GM23248 (cell line): ENCODE data around the gene TMEM181. TPM values are rescaled to one million over a fixed set of nuclear protein-coding genes. Genes with fewer than 3 reads are reported as not detected.
A peak's percentile ranks its signal among the peaks of the same experiment; 100 is the strongest.
"Not testable (repeated sequence)": the region's sequence is repeated elsewhere in the genome, so short reads cannot be mapped to it uniquely, and the experiment has no call there.

Experiments
- DNase-seq: peaks from one replicate; pipeline ENCODE4 v3.0.0-alpha.2; 2015
- H2AFZ ChIP-seq: fragments of 200-600 bp; sonication (generic); 2 replicates; pipeline ENCODE4 v1.6.1; 2016; ENCODE audit warnings: antibody characterized with exemption
- H3F3A ChIP-seq: fragments of 200-600 bp; sonication (generic); 2 replicates; pipeline ENCODE4 v1.6.1; 2016; ENCODE audit warnings: mild to moderate bottlenecking, antibody characterized with exemption, mixed run types; ENCODE audit not compliant: insufficient read depth
- H3K27ac ChIP-seq: fragments of 200-600 bp; sonication (generic); 2 replicates; pipeline ENCODE4 v1.5.1; 2016; ENCODE audit warnings: mild to moderate bottlenecking
- H3K27me3 ChIP-seq: fragments of 200-600 bp; sonication (generic); replicated peaks from 2 replicates; pipeline ENCODE4 v1.6.1; 2016; ENCODE audit warnings: mild to moderate bottlenecking; ENCODE audit not compliant: insufficient read depth
- H3K36me3 ChIP-seq: fragments of 200-600 bp; sonication (generic); 2 replicates; pipeline ENCODE4 v1.6.1; 2016; ENCODE audit warnings: low read depth, mild to moderate bottlenecking
- H3K4me1 ChIP-seq: fragments of 200-600 bp; sonication (generic); 2 replicates; pipeline ENCODE4 v1.6.1; 2016; ENCODE audit warnings: mild to moderate bottlenecking; ENCODE audit not compliant: insufficient read depth
- H3K4me2 ChIP-seq: fragments of 200-600 bp; sonication (generic); one replicate; pipeline ENCODE4 v1.6.1; 2016; ENCODE audit warnings: mild to moderate bottlenecking; ENCODE audit not compliant: unreplicated experiment
- H3K4me3 ChIP-seq: fragments of 200-600 bp; sonication (generic); 2 replicates; pipeline ENCODE4 v1.5.1; 2016; ENCODE audit warnings: mild to moderate bottlenecking
- H3K79me2 ChIP-seq: fragments of 200-600 bp; sonication (generic); 2 replicates; pipeline ENCODE4 v1.6.1; 2016; ENCODE audit warnings: mild to moderate bottlenecking; ENCODE audit not compliant: insufficient read depth
- H3K9ac ChIP-seq: fragments of 200-600 bp; sonication (generic); 2 replicates; pipeline ENCODE4 v1.6.1; 2016; ENCODE audit warnings: mild to moderate bottlenecking
- H3K9me2 ChIP-seq: fragments of 200-600 bp; sonication (generic); 2 replicates; pipeline ENCODE4 v1.6.1; 2016; ENCODE audit warnings: mixed run types, mild to moderate bottlenecking, moderate library complexity; ENCODE audit not compliant: insufficient read depth
- H3K9me3 ChIP-seq: fragments of 200-600 bp; sonication (generic); one replicate; pipeline ENCODE4 v1.6.1; 2017; ENCODE audit warnings: low read depth
- H4K20me1 ChIP-seq: fragments of 200-600 bp; sonication (generic); 2 replicates; pipeline ENCODE4 v1.6.0; 2016; ENCODE audit not compliant: insufficient read depth
- EZH2 ChIP-seq: fragments of 200-600 bp; sonication (generic); IDR thresholded peaks from 2 replicates; pipeline ENCODE4 v1.6.1; 2018; ENCODE audit warnings: antibody characterized with exemption, mild to moderate bottlenecking; ENCODE audit not compliant: insufficient read depth, poor library complexity, severe bottlenecking
- EZH2phosphoT487 ChIP-seq: fragments of 200-600 bp; sonication (generic); IDR thresholded peaks from 2 replicates; pipeline ENCODE4 v1.6.1; 2018; ENCODE audit warnings: antibody characterized with exemption, moderate library complexity, mild to moderate bottlenecking, low read depth; ENCODE audit not compliant: insufficient read depth
- WGBS, 2 experiments: methylation state at CpG; one replicate each; pipeline ENCODE4 v1.1.6; 2015 to 2017; ENCODE audit warnings: low lambda C conversion rate in 2 of 2, low coverage in 1 of 2; ENCODE audit errors: missing lambda C conversion rate in 2 of 2; 5-methylcytosine and 5-hydroxymethylcytosine counted together
- in situ Hi-C: fragments of 300-500 bp; cut with MboI; formaldehyde crosslinking; loops from 2 replicates; pipeline ENCODE4 v1.15.0; 2020
- polyA plus RNA-seq: library from polyadenylated mRNA; unstranded; fragments of >200 nt; fragmentation: Nextera tagmentation; extraction: Ambion mirVana; gene quantifications from 2 replicates; pipeline ENCODE4 v1.2.1, GENCODE V29; 2016
- total RNA-seq: library from RNA; depleted of rRNA; stranded (reverse); fragments of >200 nt; shearing (Covaris generic); gene quantifications from 2 replicates; pipeline ENCODE4 v1.2.3, GENCODE V29; 2014

TMEM181 gene
- total and polyA plus RNA-seq, 2 experiments from 2014 or later = 30.7 to 52.6 TPM

- Histone ChIP-seq H3F3A (no peaks in the 10 kb centered on the region), H2AFZ (no peak overlapping the region), H3K27me3 (no peaks in the 10 kb centered on the region), H3K9me3 (no peaks in the 10 kb centered on the region), H3K79me2 (no peaks in the 10 kb centered on the region), H3K36me3 (no peaks in the 10 kb centered on the region), H3K4me1 (peaks cover 8% of the 10 kb centered on the region; the same call in 1 of the 2 replicates), H3K4me3 (no peak overlapping the region), H3K9ac (no peak overlapping the region), H3K9me2 (no peaks in the 10 kb centered on the region), H3K4me2 (no peak overlapping the region), H4K20me1 (no peaks in the 10 kb centered on the region), H3K27ac (no peak overlapping the region)
- WGBS, 2 experiments = 69 to 76% methylated on average over 7 of the region's 7 CpGs
- peak; percentile 25 for DNase-seq
- in situ Hi-C loops = no loop called here
- no peak for TF ChIP-seq EZH2
- TF ChIP-seq EZH2phosphoT487 = no peak
These were observed 109.5 kb downstream of the TMEM181 start for GRCh38 chr6:158669145-158670035.

GRCh38 chr6:158672119-158672518 lies 112.2 kb downstream of the TMEM181 start:
- DNase-seq, H2AFZ ChIP-seq, H3K4me3 ChIP-seq, H3K9me3 ChIP-seq, H3K9ac ChIP-seq, H3K27ac ChIP-seq, H3K36me3 ChIP-seq, H3K27me3 ChIP-seq, H3K79me2 ChIP-seq, H4K20me1 ChIP-seq, H3K9me2 ChIP-seq, H3K4me2 ChIP-seq, in situ Hi-C loops, H3F3A ChIP-seq, H3K4me1 ChIP-seq: not testable (repeated sequence)
- 83 to 84% methylated on average over 8 of the region's 8 CpGs for WGBS, 2 experiments

GRCh38 chr6:158672726-158673125 lies 112.8 kb downstream of the TMEM181 start:
- H3K4me2 ChIP-seq = no peak overlapping the region
- H3K4me3 ChIP-seq = no peak overlapping the region
- H3F3A ChIP-seq = no peaks in the 10 kb centered on the region
- H2AFZ ChIP-seq = no peak overlapping the region
- 96 to 98% methylated on average over 6 of the region's 6 CpGs for WGBS, 2 experiments
- no peak overlapping the region for H3K27ac ChIP-seq
- DNase-seq = no peak
- in situ Hi-C loops = no loop called here
- TF ChIP-seq EZH2phosphoT487 (no peak), EZH2 (no peak)
- no peaks in the 10 kb centered on the region for H3K9me2 ChIP-seq
- no peaks in the 10 kb centered on the region for H3K36me3 ChIP-seq
- no peaks in the 10 kb centered on the region for H3K4me1 ChIP-seq
- H3K9ac ChIP-seq = no peak overlapping the region
- H3K27me3 ChIP-seq = no peaks in the 10 kb centered on the region
- no peaks in the 10 kb centered on the region for H3K9me3 ChIP-seq
- no peaks in the 10 kb centered on the region for H3K79me2 ChIP-seq
- no peaks in the 10 kb centered on the region for H4K20me1 ChIP-seq

DNA sequence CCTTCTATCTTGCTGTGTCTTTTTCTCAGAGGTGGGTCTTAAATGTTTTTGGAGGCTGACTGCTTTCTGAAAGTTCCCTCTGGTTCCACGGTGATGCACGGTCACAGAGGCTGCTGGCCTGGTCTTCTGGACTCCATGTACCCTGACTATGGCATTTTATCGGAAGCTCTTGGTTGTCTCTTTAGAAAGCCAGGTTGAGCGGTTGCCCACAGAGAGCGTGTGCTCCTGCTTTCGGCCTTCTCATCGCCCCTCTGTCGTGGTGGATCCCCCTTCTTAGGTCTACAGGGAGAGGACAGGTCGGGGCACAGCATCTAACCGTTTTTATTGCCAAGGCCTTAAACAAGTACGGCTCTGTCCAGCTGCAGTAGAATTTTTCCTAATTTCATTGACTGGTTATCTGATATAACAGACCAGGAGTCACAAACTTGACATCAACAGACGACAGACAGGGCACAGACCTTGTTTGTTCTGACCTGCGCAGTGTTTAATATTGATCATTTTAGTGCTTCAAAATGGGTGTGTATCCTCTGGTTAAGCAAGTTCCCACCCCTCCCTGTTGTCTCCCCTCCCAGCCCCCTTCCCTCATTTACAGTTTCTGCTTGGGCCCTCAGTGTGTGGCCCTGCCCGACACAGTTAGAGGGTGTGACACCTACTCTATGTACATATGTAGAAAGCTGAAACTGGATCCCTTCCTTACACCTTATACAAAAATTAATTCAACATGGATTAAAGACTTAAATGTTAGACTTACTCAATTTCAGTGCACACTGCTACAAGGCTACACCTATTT lies 114.6 kb downstream of the TMEM181 start:
- H3K9me2 ChIP-seq = no peaks in the 10 kb centered on the region
- DNase-seq = no peak
- no peaks in the 10 kb centered on the region for H3K36me3 ChIP-seq
- H3K27me3 ChIP-seq = no peaks in the 10 kb centered on the region
- H2AFZ ChIP-seq = no peak overlapping the region
- H3K9ac ChIP-seq = no peak overlapping the region
- H3K79me2 ChIP-seq = no peaks in the 10 kb centered on the region
- in situ Hi-C loops = no loop called here
- H3K27ac ChIP-seq = no peak overlapping the region
- TF ChIP-seq EZH2 (no peak), EZH2phosphoT487 (no peak)
- H3K9me3 ChIP-seq = no peaks in the 10 kb centered on the region
- H3K4me1 ChIP-seq = no peaks in the 10 kb centered on the region
- no peak overlapping the region for H3K4me3 ChIP-seq
- H4K20me1 ChIP-seq = no peaks in the 10 kb centered on the region
- no peak overlapping the region for H3K4me2 ChIP-seq
- H3F3A ChIP-seq = no peaks in the 10 kb centered on the region
- WGBS, 2 experiments = 91 to 92% methylated on average over 14 of the region's 14 CpGs

DNA sequence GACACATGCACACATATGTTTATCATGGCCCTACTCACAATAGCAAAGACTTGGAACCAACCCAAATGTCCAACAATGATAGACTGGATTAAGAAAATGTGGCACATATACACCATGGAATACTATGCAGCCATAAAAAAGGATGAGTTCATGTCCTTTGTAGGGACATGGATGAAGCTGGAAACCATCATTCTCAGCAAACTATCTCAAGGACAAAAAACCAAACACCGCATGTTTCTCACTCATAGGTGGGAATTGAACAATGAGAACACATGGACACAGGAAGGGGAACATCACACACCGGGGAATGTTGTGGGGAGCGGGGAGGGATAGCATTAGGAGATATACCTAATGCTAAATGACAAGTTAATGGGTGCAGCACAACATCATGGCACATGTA lies 117.2 kb downstream of the TMEM181 start:
- H3K36me3 ChIP-seq, H2AFZ ChIP-seq, H3K79me2 ChIP-seq, H4K20me1 ChIP-seq, H3K4me3 ChIP-seq, H3K9me2 ChIP-seq, H3K9me3 ChIP-seq, H3K27me3 ChIP-seq, in situ Hi-C loops, H3K9ac ChIP-seq, DNase-seq, H3F3A ChIP-seq, H3K4me2 ChIP-seq, H3K4me1 ChIP-seq, H3K27ac ChIP-seq: not testable (repeated sequence)
- WGBS, 2 experiments = 78 to 83% methylated on average over 3 of the region's 3 CpGs
